Brain microvascular endothelial cell (primary cell): Measurements from ENCODE around the gene PDE6B.

Experiments used
- DNase-seq: peaks from one replicate; pipeline ENCODE4 v3.0.0-alpha.2; 2020
- H3K27ac ChIP-seq: fragments of 250-450 bp; sonication (Bioruptor Pico); 2 replicates; pipeline ENCODE4 v1.5.1; 2020; ENCODE audit warnings: mild to moderate bottlenecking, moderate library complexity
- H3K27me3 ChIP-seq: fragments of 250-450 bp; sonication (Bioruptor Pico); replicated peaks from 2 replicates; pipeline ENCODE4 v1.5.1; 2020; ENCODE audit warnings: mild to moderate bottlenecking
- H3K36me3 ChIP-seq: fragments of 250-450 bp; sonication (Bioruptor Pico); replicated peaks from 2 replicates; pipeline ENCODE4 v1.5.1; 2020; ENCODE audit warnings: mild to moderate bottlenecking
- H3K4me3 ChIP-seq: 2 replicates; pipeline ENCODE4 v1.5.1; 2011; ENCODE audit warnings: low read depth, mild to moderate bottlenecking, control low read depth, low read length, moderate library complexity
- in situ Hi-C: cut with HindIII; loops from 2 replicates; pipeline ENCODE4 v1.10.0; 2017; ENCODE audit warnings: low sequenced_read_pairs, low pct_ligation_motif_present
- TF ChIP-seq, protein P1 (sequence below): IDR thresholded peaks from 2 replicates; pipeline ENCODE4 v1.5.1; 2011; ENCODE audit warnings: low read depth, mild to moderate bottlenecking, moderate library complexity, low read length, control low read depth, inconsistent platforms; ENCODE audit errors: missing control alignments

PDE6B gene

DNA sequence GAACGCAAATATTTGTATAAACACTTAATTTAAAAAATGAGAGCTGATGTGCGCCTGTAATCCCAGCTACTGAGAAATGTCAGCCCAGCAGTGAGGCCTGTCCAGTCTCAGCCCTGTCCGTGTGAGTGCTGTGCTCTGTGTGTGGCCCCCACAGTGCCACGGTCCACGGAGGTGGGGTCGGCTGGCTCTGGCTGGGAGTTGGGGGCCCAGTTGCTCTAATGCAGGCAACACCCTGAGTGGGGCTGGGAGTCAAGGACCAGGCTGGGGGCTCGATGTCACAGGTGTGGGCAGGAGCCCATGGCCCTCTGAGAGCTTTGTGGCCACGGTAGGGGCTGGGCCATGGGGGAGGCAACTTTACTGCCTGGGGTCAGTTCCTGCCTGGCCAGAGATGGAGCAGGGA, 93.1 kb downstream of the PDE6B start:
- in situ Hi-C loops, result no loop called here
- peaks cover 12% of the 10 kb centered on the region for H3K36me3 ChIP-seq
- H3K27me3 ChIP-seq, result no peaks in the 10 kb centered on the region
- DNase-seq, result no peak
- TF ChIP-seq, protein P1, sequence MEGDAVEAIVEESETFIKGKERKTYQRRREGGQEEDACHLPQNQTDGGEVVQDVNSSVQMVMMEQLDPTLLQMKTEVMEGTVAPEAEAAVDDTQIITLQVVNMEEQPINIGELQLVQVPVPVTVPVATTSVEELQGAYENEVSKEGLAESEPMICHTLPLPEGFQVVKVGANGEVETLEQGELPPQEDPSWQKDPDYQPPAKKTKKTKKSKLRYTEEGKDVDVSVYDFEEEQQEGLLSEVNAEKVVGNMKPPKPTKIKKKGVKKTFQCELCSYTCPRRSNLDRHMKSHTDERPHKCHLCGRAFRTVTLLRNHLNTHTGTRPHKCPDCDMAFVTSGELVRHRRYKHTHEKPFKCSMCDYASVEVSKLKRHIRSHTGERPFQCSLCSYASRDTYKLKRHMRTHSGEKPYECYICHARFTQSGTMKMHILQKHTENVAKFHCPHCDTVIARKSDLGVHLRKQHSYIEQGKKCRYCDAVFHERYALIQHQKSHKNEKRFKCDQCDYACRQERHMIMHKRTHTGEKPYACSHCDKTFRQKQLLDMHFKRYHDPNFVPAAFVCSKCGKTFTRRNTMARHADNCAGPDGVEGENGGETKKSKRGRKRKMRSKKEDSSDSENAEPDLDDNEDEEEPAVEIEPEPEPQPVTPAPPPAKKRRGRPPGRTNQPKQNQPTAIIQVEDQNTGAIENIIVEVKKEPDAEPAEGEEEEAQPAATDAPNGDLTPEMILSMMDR, result no peak
- no peak overlapping the region for H3K4me3 ChIP-seq
- no peak overlapping the region for H3K27ac ChIP-seq
